ENCODE measurements around the gene APOBEC4. TPM values are rescaled to one million over a fixed set of nuclear protein-coding genes. Genes with fewer than 3 reads are reported as not detected.
A peak's percentile ranks its signal among the peaks of the same experiment; 100 is the strongest.
"Not testable (repeated sequence)": the region's sequence is repeated elsewhere in the genome, so short reads cannot be mapped to it uniquely, and the experiment has no call there.

The APOBEC4 gene
- total RNA-seq, 1 donor from 2014 or later, result not detected

GRCh38 chr1:183635606-183636333 lies 17.3 kb downstream of the APOBEC4 start, which contains the start of gene ARPC5:
ARPC5 (minus strand) TSS chr1:183635783; CDS start chr1:183635659, 124 bp downstream.
- DNase-seq, result peak; percentile 99
- Mint-ChIP-seq H3K4me1 (peaks cover 29% of the 10 kb centered on the region), H3K9me3 (no peaks in the 10 kb centered on the region), H3K27me3 (peaks cover 11% of the 10 kb centered on the region), H3K36me3 (ENCODE audit: low read depth) (peaks cover 18% of the 10 kb centered on the region), H3K4me3 (peak within 1 kb of the TSS; percentile 98), H3K27ac (peak within 1 kb of the TSS; percentile 100)
- intact Hi-C loops (cut with micrococcal nuclease), result loop anchor here (1.0 to 10.0 kb wide), 7 partner anchors 45 to 1409 kb away; partner anchors contain the start of genes C1orf21, DHX9, EDEM3 and NCF2

- intact Hi-C loops (cut with micrococcal nuclease), result loop anchor here (1.0 to 10.0 kb wide), 6 partner anchors 45 to 1410 kb away; partner anchors contain the start of genes C1orf21, DHX9, EDEM3 and NCF2
- Mint-ChIP-seq H3K4me1 (peaks cover 34% of the 10 kb centered on the region), H3K4me3 (peak overlapping the region; percentile 98), H3K36me3 (ENCODE audit: low read depth) (peaks cover 23% of the 10 kb centered on the region), H3K27ac (peak overlapping the region; percentile 100), H3K27me3 (peaks cover 11% of the 10 kb centered on the region), H3K9me3 (no peaks in the 10 kb centered on the region)
- peak; percentile 78 for DNase-seq
Observed at GRCh38 chr1:183635099-183635605, 18.0 kb downstream of the APOBEC4 start.

- Mint-ChIP-seq H3K27ac (peak overlapping the region; percentile 83), H3K4me1 (peaks cover 36% of the 10 kb centered on the region), H3K4me3 (peak overlapping the region; percentile 98), H3K9me3 (no peaks in the 10 kb centered on the region), H3K27me3 (peaks cover 9% of the 10 kb centered on the region), H3K36me3 (ENCODE audit: low read depth) (peaks cover 29% of the 10 kb centered on the region)
- no peak for DNase-seq
- intact Hi-C loops (cut with micrococcal nuclease), result loop anchor here (1.0 to 10.0 kb wide), 6 partner anchors 44 to 1410 kb away; partner anchors contain the start of genes C1orf21, DHX9, EDEM3 and NCF2
Observed at GRCh38 chr1:183634429-183635065, 18.6 kb downstream of the APOBEC4 start.

GRCh38 chr1:183633676-183634343 lies 19.3 kb downstream of the APOBEC4 start:
- peaks cover 8% of the 10 kb centered on the region for H3K27me3 Mint-ChIP-seq
- H3K4me3 Mint-ChIP-seq, result peak overlapping the region; percentile 98
- no peaks in the 10 kb centered on the region for H3K9me3 Mint-ChIP-seq
- peaks cover 34% of the 10 kb centered on the region for H3K36me3 Mint-ChIP-seq (ENCODE audit: low read depth)
- DNase-seq, result peak; percentile 79
- peak overlapping the region; percentile 83 for H3K27ac Mint-ChIP-seq
- H3K4me1 Mint-ChIP-seq, result peaks cover 39% of the 10 kb centered on the region
- intact Hi-C loops (cut with micrococcal nuclease), result loop anchor here (1.0 to 10.0 kb wide), 5 partner anchors 18 to 1411 kb away; partner anchors contain the start of genes DHX9, EDEM3 and RNF2

GRCh38 chr1:183632964-183633363 lies 20.2 kb downstream of the APOBEC4 start:
- Mint-ChIP-seq H3K36me3 (ENCODE audit: low read depth) (peaks cover 41% of the 10 kb centered on the region), H3K27ac (peak overlapping the region; percentile 47), H3K4me1 (peaks cover 44% of the 10 kb centered on the region)

GRCh38 chr1:183632114-183632513 lies 21.0 kb downstream of the APOBEC4 start:
- Mint-ChIP-seq H3K27ac (no peak overlapping the region), H3K4me1 (peaks cover 44% of the 10 kb centered on the region), H3K27me3 (peaks cover 4% of the 10 kb centered on the region), H3K36me3 (ENCODE audit: low read depth) (peaks cover 43% of the 10 kb centered on the region), H3K4me3 (peak overlapping the region; percentile 35), H3K9me3 (no peaks in the 10 kb centered on the region)
- intact Hi-C loops (cut with micrococcal nuclease), result loop anchor here (2.0 to 10.0 kb wide), 4 partner anchors 53 to 1413 kb away; partner anchors contain the start of genes DHX9, EDEM3 and RNF2
- no peak for DNase-seq

More at GRCh38 chr1:183632964-183633363, 20.2 kb downstream of the APOBEC4 start:
- H3K27me3 Mint-ChIP-seq, result peaks cover 5% of the 10 kb centered on the region
- H3K9me3 Mint-ChIP-seq, result no peaks in the 10 kb centered on the region
- peak; percentile 64 for DNase-seq
- peak overlapping the region; percentile 98 for H3K4me3 Mint-ChIP-seq
- intact Hi-C loops (cut with micrococcal nuclease), result loop anchor here (1.0 to 10.0 kb wide), 5 partner anchors 19 to 1412 kb away; partner anchors contain the start of genes DHX9, EDEM3 and RNF2

GRCh38 chr1:183630748-183631147 lies 22.4 kb downstream of the APOBEC4 start:
- DNase-seq, result no peak
- Mint-ChIP-seq H3K9me3 (no peaks in the 10 kb centered on the region), H3K27me3 (no peaks in the 10 kb centered on the region), H3K27ac (peak overlapping the region; percentile 59), H3K4me1 (peaks cover 38% of the 10 kb centered on the region), H3K4me3 (peak overlapping the region; percentile 52), H3K36me3 (ENCODE audit: low read depth) (peaks cover 43% of the 10 kb centered on the region)
- intact Hi-C loops (cut with micrococcal nuclease), result loop anchor here (10.0 kb wide), 3 partner anchors 796 to 1414 kb away; partner anchors contain the start of genes DHX9, EDEM3 and RNF2

- Mint-ChIP-seq H3K27ac (peak overlapping the region; percentile 15), H3K9me3 (no peaks in the 10 kb centered on the region), H3K4me1 (peaks cover 37% of the 10 kb centered on the region), H3K36me3 (ENCODE audit: low read depth) (peaks cover 51% of the 10 kb centered on the region), H3K4me3 (peak overlapping the region; percentile 7), H3K27me3 (no peaks in the 10 kb centered on the region)
- DNase-seq, result no peak
- intact Hi-C loops (cut with micrococcal nuclease), result loop anchor here (2.0 kb wide), 1 partner anchor 532 kb away; no protein-coding TSS in a partner anchor
Observed at GRCh38 chr1:183628537-183628936, 24.6 kb downstream of the APOBEC4 start.

GRCh38 chr1:183626236-183626635 lies 26.9 kb downstream of the APOBEC4 start:
- peaks cover 25% of the 10 kb centered on the region for H3K4me1 Mint-ChIP-seq
- H3K9me3 Mint-ChIP-seq; DNase-seq; intact Hi-C loops (cut with micrococcal nuclease); H3K27ac Mint-ChIP-seq; H3K27me3 Mint-ChIP-seq; H3K4me3 Mint-ChIP-seq: not testable (repeated sequence)
- peaks cover 46% of the 10 kb centered on the region for H3K36me3 Mint-ChIP-seq (ENCODE audit: low read depth)

GRCh38 chr1:183622884-183623785 lies 30.0 kb downstream of the APOBEC4 start:
- Mint-ChIP-seq H3K4me3 (no peak overlapping the region), H3K27me3 (no peaks in the 10 kb centered on the region)

GRCh38 chr1:183622013-183622412 lies 31.1 kb downstream of the APOBEC4 start:
- Mint-ChIP-seq H3K9me3 (no peaks in the 10 kb centered on the region), H3K36me3 (ENCODE audit: low read depth) (peaks cover 19% of the 10 kb centered on the region), H3K27me3 (no peaks in the 10 kb centered on the region), H3K4me3 (no peak overlapping the region), H3K4me1 (peaks cover 12% of the 10 kb centered on the region), H3K27ac (no peak overlapping the region)
- intact Hi-C loops (cut with micrococcal nuclease), result loop anchor here (2.0 kb wide), 1 partner anchor 151 kb away; no protein-coding TSS in a partner anchor
- no peak for DNase-seq

More at GRCh38 chr1:183622884-183623785, 30.0 kb downstream of the APOBEC4 start:
- Mint-ChIP-seq H3K36me3 (ENCODE audit: low read depth) (peaks cover 21% of the 10 kb centered on the region), H3K4me1 (peaks cover 10% of the 10 kb centered on the region), H3K27ac (peak overlapping the region; percentile 2), H3K9me3 (no peaks in the 10 kb centered on the region)
- intact Hi-C loops (cut with micrococcal nuclease), result loop anchor here (1.0 to 2.0 kb wide), 3 partner anchors 80 to 342 kb away; no protein-coding TSS in a partner anchor
- DNase-seq, result peak; percentile 86

- no peak for DNase-seq
- H3K4me3 Mint-ChIP-seq, result no peak overlapping the region
- intact Hi-C loops (cut with micrococcal nuclease), result no loop called here
- H3K9me3 Mint-ChIP-seq, result no peaks in the 10 kb centered on the region
- peaks cover 14% of the 10 kb centered on the region for H3K36me3 Mint-ChIP-seq (ENCODE audit: low read depth)
- H3K27ac Mint-ChIP-seq, result no peak overlapping the region
- no peaks in the 10 kb centered on the region for H3K27me3 Mint-ChIP-seq
- peaks cover 7% of the 10 kb centered on the region for H3K4me1 Mint-ChIP-seq
Observed at GRCh38 chr1:183620311-183620710, 32.8 kb downstream of the APOBEC4 start.
